ENCODE results near the gene ILRUN. TPM values are rescaled to one million over a fixed set of nuclear protein-coding genes. Genes with fewer than 3 reads are reported as not detected.
"Not testable (repeated sequence)": the region's sequence is repeated elsewhere in the genome, so short reads cannot be mapped to it uniquely, and the experiment has no call there.

ILRUN gene
- total RNA-seq, 1 experiment from 2014 or later, result 35.8 TPM

- no peak for DNase-seq (ENCODE audit: low read depth)
Measured at GRCh38 chr6:34665019-34665418, 31.5 kb downstream of the ILRUN start.

GRCh38 chr6:34664256-34664971 is 32.2 kb downstream of the ILRUN start:
- peak; percentile 44 for DNase-seq (ENCODE audit: low read depth)

GRCh38 chr6:34663831-34664255 is 32.7 kb downstream of the ILRUN start:
- peak; percentile 7 for DNase-seq (ENCODE audit: low read depth)

GRCh38 chr6:34663371-34663770 is 33.2 kb downstream of the ILRUN start:
- no peak for DNase-seq (ENCODE audit: low read depth)

GRCh38 chr6:34661357-34661756 is 35.2 kb downstream of the ILRUN start:
- DNase-seq (ENCODE audit: low read depth), result no peak

GRCh38 chr6:34658605-34659265 is 37.8 kb downstream of the ILRUN start:
- no peak for DNase-seq (ENCODE audit: low read depth)

GRCh38 chr6:34657979-34658480 is 38.5 kb downstream of the ILRUN start:
- peak; percentile 52 for DNase-seq (ENCODE audit: low read depth)

GRCh38 chr6:34657307-34657978 is 39.1 kb downstream of the ILRUN start:
- peak; percentile 89 for DNase-seq (ENCODE audit: low read depth)

- DNase-seq (ENCODE audit: low read depth), result no peak
Measured at GRCh38 chr6:34657037-34657306, 39.6 kb downstream of the ILRUN start.

- peak; percentile 64 for DNase-seq (ENCODE audit: low read depth)
Measured at GRCh38 chr6:34656378-34657036, 40.1 kb downstream of the ILRUN start.

- DNase-seq (ENCODE audit: low read depth), result not testable (repeated sequence)
Measured at GRCh38 chr6:34655876-34656377, 40.6 kb downstream of the ILRUN start.

- no peak for DNase-seq (ENCODE audit: low read depth)
Measured at GRCh38 chr6:34654061-34654710, 42.4 kb downstream of the ILRUN start.

GRCh38 chr6:34652263-34652662 is 44.3 kb downstream of the ILRUN start:
- no peak for DNase-seq (ENCODE audit: low read depth)

- no peak for DNase-seq (ENCODE audit: low read depth)
Measured at GRCh38 chr6:34650823-34651222, 45.7 kb downstream of the ILRUN start.

- DNase-seq (ENCODE audit: low read depth), result not testable (repeated sequence)
Measured at GRCh38 chr6:34650232-34650631, 46.3 kb downstream of the ILRUN start.

GRCh38 chr6:34648806-34649205 is 47.8 kb downstream of the ILRUN start:
- DNase-seq (ENCODE audit: low read depth), result no peak

Other genes starting within 250 kb of the ILRUN start
- not detected in 2 replicates for gene PACSIN1, start 230.7 kb downstream of the ILRUN start, total RNA-seq (2014; rRNA removed; shearing (Covaris generic))
- not detected in 2 replicates for gene SPDEF, start 140.4 kb downstream of the ILRUN start, total RNA-seq (2014; rRNA removed; shearing (Covaris generic))
- 210 and 222 TPM in 2 replicates for gene SNRPC, start 60.7 kb upstream of the ILRUN start, total RNA-seq (2014; rRNA removed; shearing (Covaris generic))
- gene BLTP3A, start 95.3 kb upstream of the ILRUN start, total RNA-seq (2014; rRNA removed; shearing (Covaris generic)), result 6.2 and 7.1 TPM in 2 replicates
- gene TAF11, start 191.3 kb upstream of the ILRUN start, total RNA-seq (2014; rRNA removed; shearing (Covaris generic)), result 72.7 and 94.0 TPM in 2 replicates
- gene ANKS1A, start 192.5 kb upstream of the ILRUN start, total RNA-seq (2014; rRNA removed; shearing (Covaris generic)), result 10.3 and 14.8 TPM in 2 replicates